HG03139 (cell line): ENCODE data around the gene MICAL3.
"Not testable (repeated sequence)": the region's sequence is repeated elsewhere in the genome, so short reads cannot be mapped to it uniquely, and the experiment has no call there.

Experiments
- ATAC-seq: cut with Tn5 transposase; IDR thresholded peaks from one replicate; pipeline ENCODE4 v1.9.1; 2021; ENCODE audit not compliant: unreplicated experiment

Gene MICAL3

DNA sequence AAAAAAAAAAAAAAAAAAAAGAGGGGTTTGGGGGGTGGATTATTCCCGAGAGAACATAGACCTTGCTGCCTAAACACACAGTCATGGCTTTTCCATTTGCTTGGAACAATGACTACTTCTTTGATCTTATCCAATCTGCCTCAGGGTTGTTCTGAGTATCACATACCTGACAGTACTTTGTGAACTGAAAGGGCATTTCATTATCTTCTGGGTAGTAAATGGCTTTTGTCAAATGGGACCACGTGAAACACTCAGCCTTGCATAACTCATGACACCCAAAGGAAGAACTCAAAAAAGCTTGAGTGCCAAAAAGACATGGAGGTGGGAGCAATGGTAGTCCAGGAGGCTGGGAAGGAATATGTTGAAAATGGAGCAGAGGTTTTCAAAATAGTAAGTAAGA lies 126.9 kb downstream of the MICAL3 start:
- no peak for ATAC-seq

GRCh38 chr22:17896586-17896985 lies 127.8 kb downstream of the MICAL3 start:
- ATAC-seq: no peak

- ATAC-seq: no peak
These were observed 130.3 kb downstream of the MICAL3 start for GRCh38 chr22:17893900-17894535.

- ATAC-seq: no peak
These were observed 132.0 kb downstream of the MICAL3 start for GRCh38 chr22:17892376-17892775.

- ATAC-seq: no peak
These were observed 132.7 kb downstream of the MICAL3 start for GRCh38 chr22:17891481-17892167.

GRCh38 chr22:17890892-17891291 lies 133.5 kb downstream of the MICAL3 start:
- ATAC-seq: no peak

GRCh38 chr22:17890245-17890671 lies 134.1 kb downstream of the MICAL3 start:
- ATAC-seq: no peak

GRCh38 chr22:17888855-17889254 lies 135.5 kb downstream of the MICAL3 start:
- ATAC-seq: no peak

GRCh38 chr22:17888439-17888838 lies 135.9 kb downstream of the MICAL3 start:
- ATAC-seq: no peak

- ATAC-seq: no peak
These were observed 139.5 kb downstream of the MICAL3 start for GRCh38 chr22:17884893-17885292.

DNA sequence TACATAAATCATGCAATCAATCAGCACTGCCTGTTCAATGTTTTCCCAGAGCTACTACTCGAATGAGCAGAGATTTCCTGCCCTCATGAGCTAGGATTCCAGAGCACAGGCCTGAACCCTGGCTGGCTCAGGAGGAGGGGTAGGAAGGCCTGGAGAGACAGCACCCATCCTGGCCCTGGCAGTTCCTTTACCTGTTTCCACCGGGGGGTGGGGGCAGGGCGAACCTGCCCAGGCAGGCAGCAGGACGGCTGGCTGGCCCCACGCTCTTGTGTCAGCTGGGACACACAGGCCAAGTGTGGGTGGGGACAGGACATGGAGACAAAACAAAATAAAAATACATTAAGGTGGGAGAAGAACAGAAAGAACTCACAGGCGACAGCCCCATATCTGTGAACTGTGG lies 140.3 kb downstream of the MICAL3 start:
- ATAC-seq: no peak

DNA sequence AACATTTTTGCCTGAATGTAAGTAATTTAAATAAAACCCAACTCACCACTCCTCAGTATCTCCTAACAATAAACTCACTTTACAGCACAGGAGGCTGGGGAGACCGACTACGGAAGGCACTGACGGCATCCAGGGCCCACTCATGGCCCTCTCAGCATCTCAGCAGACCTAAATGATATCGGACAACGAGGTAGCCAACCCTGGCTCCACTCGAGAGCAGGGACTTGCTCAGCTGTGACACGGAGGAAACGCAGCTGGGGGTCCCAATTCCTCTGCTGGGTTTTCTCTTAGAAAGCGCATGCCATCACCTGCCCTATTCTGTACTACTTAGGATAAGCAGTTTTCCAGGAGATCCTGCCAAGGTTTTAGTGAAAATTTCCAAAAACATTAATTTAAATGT lies 141.0 kb downstream of the MICAL3 start:
- no peak for ATAC-seq

DNA sequence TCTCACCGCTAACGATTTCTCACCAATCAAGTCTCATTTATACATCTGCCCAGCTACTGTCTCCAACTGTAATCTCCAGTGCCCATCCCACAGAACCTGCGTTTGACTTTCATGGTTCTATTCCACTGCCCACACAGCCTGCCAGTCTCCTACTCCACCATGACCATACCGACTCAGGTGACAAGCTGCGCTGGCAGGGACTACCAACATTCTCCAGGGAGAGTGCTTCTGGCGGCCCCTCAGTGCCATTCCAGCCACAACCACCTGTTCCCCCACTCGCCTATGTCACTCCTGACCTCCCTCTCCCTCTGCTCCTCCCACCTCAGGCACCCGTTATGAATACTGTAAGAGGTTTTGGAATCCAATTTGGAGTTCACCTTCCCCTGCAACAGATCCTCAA lies 141.6 kb downstream of the MICAL3 start:
- no peak for ATAC-seq

DNA sequence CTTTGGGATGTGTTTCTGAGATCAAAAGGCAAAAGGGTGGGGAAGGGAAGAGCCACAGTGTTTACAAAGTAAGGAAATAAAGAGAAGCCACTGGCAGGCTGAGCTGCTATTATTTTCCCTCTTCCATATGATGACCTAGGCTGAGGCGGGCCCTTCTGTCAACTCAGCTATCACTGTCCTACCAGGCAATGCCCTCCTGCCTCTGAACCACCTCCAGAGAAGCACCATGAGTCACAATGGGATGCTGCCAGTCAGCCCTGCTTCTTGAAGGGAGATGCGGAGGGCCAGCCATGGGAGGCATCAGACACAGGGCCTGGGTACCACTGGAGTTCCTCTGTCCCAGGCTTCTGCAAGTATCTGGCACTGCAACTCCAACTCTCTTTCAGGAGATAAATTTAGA lies 142.2 kb downstream of the MICAL3 start:
- ATAC-seq: no peak

DNA sequence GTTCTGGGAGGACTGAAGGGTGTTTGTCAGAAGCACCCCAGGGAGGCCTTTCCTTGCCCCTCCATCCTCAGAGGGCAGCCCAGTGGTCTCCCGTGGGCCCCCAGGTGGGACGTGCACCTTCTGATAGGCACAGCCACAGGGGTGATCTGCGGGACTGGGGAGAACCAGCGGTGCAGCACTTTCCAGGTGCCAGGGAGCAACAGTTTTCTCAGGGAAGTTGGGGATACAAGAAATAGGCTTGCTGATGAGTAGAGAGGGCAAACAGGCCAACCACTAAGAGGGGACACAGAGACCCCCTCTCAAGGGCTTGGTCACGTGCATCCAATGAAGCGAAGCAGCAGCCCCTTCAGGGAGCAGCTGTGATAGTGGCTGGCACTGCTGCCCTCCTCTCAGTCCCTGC lies 143.0 kb downstream of the MICAL3 start:
- no peak for ATAC-seq

DNA sequence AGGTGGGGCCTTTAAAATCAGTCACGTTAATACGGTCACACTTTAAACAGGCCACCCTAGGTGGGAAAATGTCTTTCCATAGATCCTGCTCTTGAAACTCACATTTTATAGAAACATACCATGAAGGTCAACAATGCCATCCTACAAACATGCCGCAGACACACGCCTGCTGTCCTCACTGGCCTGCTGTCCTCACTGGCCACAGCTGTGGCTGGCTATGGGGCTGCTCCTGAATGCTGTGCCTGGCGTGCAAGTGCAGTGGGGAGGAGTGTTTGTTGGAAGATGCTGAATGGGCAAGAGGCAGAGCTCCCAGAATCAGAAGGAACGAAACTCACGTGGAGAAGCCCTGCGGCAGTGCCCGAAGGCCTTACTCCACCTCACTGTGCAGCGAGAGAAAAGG lies 143.9 kb downstream of the MICAL3 start:
- no peak for ATAC-seq

DNA sequence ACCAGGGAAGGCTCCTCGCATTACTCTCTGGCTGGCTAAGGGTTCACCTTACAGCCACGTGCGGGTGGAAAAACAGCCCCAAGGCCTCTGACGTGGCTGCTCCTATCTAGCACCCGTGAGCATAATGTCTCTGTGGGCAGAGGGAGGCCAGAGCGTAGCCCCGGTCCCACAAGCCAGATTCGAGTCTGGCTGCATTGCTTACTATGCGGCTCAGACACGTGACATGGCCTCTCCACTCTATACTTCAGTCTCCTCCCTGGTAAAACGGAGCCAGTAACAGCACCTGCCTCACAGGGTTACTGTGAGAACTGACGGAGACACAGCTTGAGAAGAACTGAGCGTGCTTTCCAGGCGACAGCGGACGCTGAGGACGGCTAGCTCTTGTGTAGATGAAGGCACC lies 144.3 kb downstream of the MICAL3 start:
- no peak for ATAC-seq

- no peak for ATAC-seq
These were observed 145.4 kb downstream of the MICAL3 start for GRCh38 chr22:17878941-17879340.

DNA sequence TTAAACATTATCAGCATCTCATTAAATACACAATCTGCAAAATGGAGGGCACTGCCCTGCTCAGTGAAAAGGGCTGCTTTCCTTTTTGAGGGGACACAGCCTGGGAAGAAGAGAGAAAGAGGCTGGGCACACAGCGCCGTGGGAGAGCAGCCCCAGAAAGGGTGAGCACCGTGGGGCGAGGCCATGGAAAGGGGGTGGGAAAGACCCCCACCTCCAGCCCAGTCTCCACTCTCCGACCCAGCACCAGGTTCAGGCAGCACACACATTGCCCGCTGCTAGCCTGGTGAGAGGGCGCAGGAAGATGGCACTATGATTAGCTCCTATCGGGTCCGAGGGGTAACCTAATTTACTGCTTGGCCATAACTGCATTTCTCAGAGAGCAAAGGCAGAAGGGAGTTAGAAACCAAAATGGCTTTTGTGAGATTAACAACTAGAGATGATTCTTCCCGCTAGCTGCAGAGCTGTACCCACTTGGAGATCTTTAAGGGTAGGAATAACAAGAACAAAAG lies 146.1 kb downstream of the MICAL3 start:
- ATAC-seq: no peak

DNA sequence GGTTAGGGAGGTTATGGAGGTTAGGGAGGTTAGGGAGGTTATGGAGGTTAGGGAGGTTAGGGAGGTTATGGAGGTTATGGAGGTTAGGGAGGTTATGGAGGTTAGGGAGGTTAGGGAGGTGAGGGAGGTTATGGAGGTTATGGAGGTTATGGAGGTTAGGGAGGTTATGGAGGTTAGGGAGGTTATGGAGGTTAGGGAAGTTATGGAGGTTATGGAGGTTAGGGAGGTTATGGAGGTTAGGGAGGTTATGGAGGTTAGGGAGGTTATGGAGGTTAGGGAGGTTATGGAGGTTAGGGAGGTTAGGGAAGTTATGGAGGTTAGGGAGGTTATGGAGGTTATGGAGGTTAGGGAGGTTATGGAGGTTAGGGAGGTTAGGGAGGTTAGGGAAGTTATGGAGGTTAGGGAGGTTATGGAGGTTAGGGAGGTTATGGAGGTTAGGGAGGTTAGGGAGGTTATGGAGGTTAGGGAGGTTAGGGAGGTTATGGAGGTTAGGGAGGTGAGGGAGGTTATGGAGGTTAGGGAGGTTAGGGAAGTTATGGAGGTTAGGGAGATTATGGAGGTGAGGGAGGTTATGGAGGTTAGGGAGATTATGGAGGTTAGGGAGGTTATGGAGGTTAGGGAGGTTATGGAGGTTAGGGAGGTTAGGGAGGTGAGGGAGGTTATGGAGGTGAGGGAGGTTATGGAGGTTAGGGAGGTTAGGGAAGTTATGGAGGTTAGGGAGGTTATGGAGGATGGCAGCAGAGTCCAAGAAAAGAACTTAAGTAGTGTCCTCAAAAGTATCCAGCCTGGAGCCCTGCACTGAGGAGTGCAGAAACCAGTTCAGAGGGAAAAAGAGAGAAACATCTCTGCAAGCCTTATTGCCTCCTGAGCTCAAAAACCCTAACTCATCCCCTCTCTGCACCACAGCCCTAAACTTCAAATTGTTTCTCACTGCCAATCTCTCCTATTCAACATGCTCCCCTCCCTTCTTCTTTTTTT lies 147.2 kb downstream of the MICAL3 start:
- not testable (repeated sequence) for ATAC-seq

DNA sequence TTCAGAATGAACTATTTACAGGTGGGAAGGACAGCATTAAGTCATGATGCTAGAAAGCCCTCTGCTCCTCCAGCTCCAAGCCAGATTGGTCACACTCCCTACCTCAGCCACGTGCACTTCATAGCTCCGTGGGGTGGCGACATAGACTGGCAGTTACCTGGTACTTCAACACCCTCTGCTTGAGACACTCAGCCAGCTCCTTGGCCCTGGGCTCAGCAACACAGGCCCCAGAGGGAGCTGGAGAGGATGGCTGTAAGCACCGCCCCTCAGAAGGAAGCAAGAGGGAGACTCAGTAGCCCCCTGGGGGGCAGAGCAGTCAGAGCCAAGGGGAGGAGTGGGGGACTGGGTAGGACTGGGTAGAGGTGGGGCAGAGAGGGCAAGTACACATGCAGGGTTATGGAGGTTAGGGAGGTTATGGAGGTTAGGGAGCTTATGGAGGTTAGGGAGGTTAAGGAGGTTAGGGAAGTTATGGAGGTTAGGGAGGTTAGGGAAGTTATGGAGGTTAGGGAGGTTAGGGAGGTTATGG lies 148.0 kb downstream of the MICAL3 start:
- ATAC-seq: no peak
